IMR-90 (cell line): ENCODE measurements around the gene UBL7. TPM values are rescaled to one million over a fixed set of nuclear protein-coding genes. Genes with fewer than 3 reads are reported as not detected.

Experiments used
- ATAC-seq: fragments of 200-7000 bp; cut with Tn5 transposase; 2 replicates; pipeline ENCODE4 v1.9.1; 2020; ENCODE audit warnings: low read depth, mild to moderate bottlenecking, moderate library complexity
- BruUV-seq: library from RNA; stranded (reverse); fragments of 400-500 nt; replicated peaks from 2 replicates; lab custom pipeline; 2021; lab: Mats Ljungman, UMichigan
- CTCF ChIA-PET: fragments of 300-600 bp; formaldehyde crosslinking; extraction: SDS; loops from one replicate; lab custom pipeline; 2021; ENCODE audit warnings: antibody characterized with exemption; lab: Yijun Ruan, JAX
- POLR2A ChIA-PET: fragments of 300-600 bp; sonication (Branson Sonifier 250); formaldehyde crosslinking; loops from one replicate; lab custom pipeline; 2022; ENCODE audit warnings: antibody characterized with exemption; ENCODE audit not compliant: unreplicated experiment; lab: Charles Lee
- DNase-seq: peaks from one replicate; pipeline ENCODE4 v3.0.0; 2013
- H2AFZ ChIP-seq: replicated peaks from 2 replicates; pipeline ENCODE3; 2013; ENCODE audit warnings: low read length, mild to moderate bottlenecking; ENCODE audit not compliant: poor library complexity
- H2AK5ac ChIP-seq: 2 replicates; pipeline ENCODE4 v1.6.1; 2013; ENCODE audit warnings: low read depth, low read length, inconsistent platforms
- H2AK9ac ChIP-seq: replicated peaks from 2 replicates; pipeline ENCODE3; 2013; ENCODE audit warnings: mild to moderate bottlenecking, low read depth, low read length, moderate library complexity; ENCODE audit not compliant: poor library complexity
- H2BK120ac ChIP-seq: 2 replicates; pipeline ENCODE4 v1.6.1; 2013; ENCODE audit warnings: low read depth, low read length, inconsistent platforms
- H2BK15ac ChIP-seq: 3 replicates; pipeline ENCODE4 v1.6.1; 2013; ENCODE audit warnings: low read depth, low read length, inconsistent platforms
- H2BK20ac ChIP-seq: 2 replicates; pipeline ENCODE4 v1.6.1; 2013; ENCODE audit warnings: low read depth, mild to moderate bottlenecking, inconsistent platforms, low read length, moderate library complexity
- H2BK5ac ChIP-seq: 2 replicates; pipeline ENCODE4 v1.6.1; 2013; ENCODE audit warnings: mild to moderate bottlenecking, low read depth, low read length, inconsistent platforms; ENCODE audit not compliant: poor library complexity, severe bottlenecking
- H3K14ac ChIP-seq: replicated peaks from 2 replicates; pipeline ENCODE4 v1.6.1; 2013; ENCODE audit warnings: low read depth, low read length, inconsistent platforms
- H3K18ac ChIP-seq: 2 replicates; pipeline ENCODE4 v1.6.1; 2013; ENCODE audit warnings: low read depth, low read length, control low read depth
- H3K23ac ChIP-seq: 2 replicates; pipeline ENCODE4 v1.6.1; 2013; ENCODE audit warnings: low read depth, low read length, inconsistent platforms
- H3K27ac ChIP-seq: 2 replicates; pipeline ENCODE4 v1.5.1; 2013; ENCODE audit warnings: mild to moderate bottlenecking, control low read depth, low read length; ENCODE audit not compliant: insufficient read depth
- H3K27me3 ChIP-seq: 2 replicates; pipeline ENCODE4 v1.6.1; 2013; ENCODE audit warnings: low read length; ENCODE audit not compliant: control insufficient read depth, insufficient read depth
- H3K36me3 ChIP-seq: 2 replicates; pipeline ENCODE4 v1.6.1; 2013; ENCODE audit warnings: low read length, mixed read lengths; ENCODE audit not compliant: control insufficient read depth, insufficient read depth
- H3K4ac ChIP-seq: 2 replicates; pipeline ENCODE4 v1.6.1; 2013; ENCODE audit warnings: low read depth, low read length, inconsistent platforms
- H3K4me1 ChIP-seq: 2 replicates; pipeline ENCODE4 v1.6.1; 2013; ENCODE audit warnings: low read length, mixed read lengths; ENCODE audit not compliant: control insufficient read depth, insufficient read depth
- H3K4me2 ChIP-seq: 2 replicates; pipeline ENCODE4 v1.6.1; 2013; ENCODE audit warnings: low read depth, mild to moderate bottlenecking, control low read depth, low read length, moderate library complexity
- H3K4me3 ChIP-seq: 2 replicates; pipeline ENCODE4 v1.5.1; 2013; ENCODE audit warnings: low read depth, mild to moderate bottlenecking, control low read depth, low read length, moderate library complexity; ENCODE audit not compliant: insufficient read depth
- H3K56ac ChIP-seq: 2 replicates; pipeline ENCODE4 v1.6.1; 2013; ENCODE audit warnings: low read length, inconsistent platforms; ENCODE audit not compliant: insufficient read depth; ENCODE audit errors: extremely low read depth
- H3K79me1 ChIP-seq, 2 experiments: 2 replicates each; pipeline ENCODE4 v1.6.1; 2013; ENCODE audit warnings: low read length in 2 of 2, inconsistent platforms in 1 of 2, low read depth in 1 of 2
- H3K9ac ChIP-seq: 2 replicates; pipeline ENCODE4 v1.6.1; 2013; ENCODE audit warnings: low read depth, low read length, control low read depth
- H3K9me1 ChIP-seq: 2 replicates; pipeline ENCODE4 v1.6.1; 2013; ENCODE audit warnings: low read length, inconsistent platforms; ENCODE audit not compliant: insufficient read depth
- H3K9me3 ChIP-seq: 2 replicates; pipeline ENCODE4 v1.6.1; 2013; ENCODE audit warnings: low read length; ENCODE audit not compliant: control insufficient read depth, insufficient read depth
- H4K20me1 ChIP-seq: 2 replicates; pipeline ENCODE4 v1.6.1; 2013; ENCODE audit warnings: low read length, inconsistent platforms; ENCODE audit not compliant: insufficient read depth
- H4K5ac ChIP-seq: 2 replicates; pipeline ENCODE4 v1.6.1; 2013; ENCODE audit warnings: mild to moderate bottlenecking, low read depth, low read length, control low read depth
- H4K8ac ChIP-seq, 2 experiments: 2 replicates each; pipeline ENCODE4 v1.6.1; 2013; ENCODE audit warnings: low read depth in 2 of 2, low read length in 2 of 2, control low read depth in 1 of 2, inconsistent platforms in 1 of 2
- H4K91ac ChIP-seq: 2 replicates; pipeline ENCODE4 v1.6.1; 2013; ENCODE audit warnings: low read depth, low read length, inconsistent platforms; ENCODE audit not compliant: insufficient read depth
- BHLHE40 ChIP-seq: fragments of 150-350 bp; IDR thresholded peaks from 2 replicates; pipeline ENCODE4 v1.6.1; 2016; ENCODE audit warnings: mild to moderate bottlenecking, low read depth, low read length
- CEBPB ChIP-seq: IDR thresholded peaks from 2 replicates; pipeline ENCODE4 v1.6.1; 2012; ENCODE audit warnings: low read depth, low read length, improper control_type of control experiment
- CTCF ChIP-seq: conservative IDR thresholded peaks from 2 replicates; pipeline ENCODE4 v1.5.1; 2012; ENCODE audit warnings: mild to moderate bottlenecking, low read depth, low read length, improper control_type of control experiment
- FOS ChIP-seq: fragments of 150-350 bp; IDR thresholded peaks from 2 replicates; pipeline ENCODE4 v1.6.1; 2016; ENCODE audit warnings: low read depth, low read length
- MAFK ChIP-seq: IDR thresholded peaks from 2 replicates; pipeline ENCODE4 v1.6.1; 2012; ENCODE audit warnings: low read depth, low read length, improper control_type of control experiment
- MAZ ChIP-seq: IDR thresholded peaks from 2 replicates; pipeline ENCODE4 v1.6.1; 2012; ENCODE audit warnings: low read depth, mild to moderate bottlenecking, low read length, improper control_type of control experiment, moderate library complexity, borderline replicate concordance
- MXI1 ChIP-seq: IDR thresholded peaks from 2 replicates; pipeline ENCODE4 v1.6.1; 2012; ENCODE audit warnings: low read depth, mild to moderate bottlenecking, low read length, moderate library complexity, borderline replicate concordance
- NFE2L2 ChIP-seq: fragments of 150-350 bp; IDR thresholded peaks from 2 replicates; pipeline ENCODE4 v1.6.1; 2016; ENCODE audit warnings: low read depth, mild to moderate bottlenecking, low read length
- POLR2A ChIP-seq: IDR thresholded peaks from 2 replicates; pipeline ENCODE4 v1.6.1; 2012; ENCODE audit warnings: mild to moderate bottlenecking, low read depth, low read length
- RAD21 ChIP-seq: IDR thresholded peaks from 2 replicates; pipeline ENCODE4 v1.6.1; 2012; ENCODE audit warnings: low read length, improper control_type of control experiment
- RCOR1 ChIP-seq: IDR thresholded peaks from 2 replicates; pipeline ENCODE4 v1.6.1; 2012; ENCODE audit warnings: mild to moderate bottlenecking, low read length, improper control_type of control experiment; ENCODE audit not compliant: insufficient replicate concordance
- RFX5 ChIP-seq: IDR thresholded peaks from 2 replicates; pipeline ENCODE4 v1.8.0; 2012; ENCODE audit warnings: low read depth, mild to moderate bottlenecking, low read length, moderate library complexity
- SMC3 ChIP-seq: fragments of 150-350 bp; IDR thresholded peaks from 2 replicates; pipeline ENCODE4 v1.6.1; 2016; ENCODE audit warnings: low read depth, mild to moderate bottlenecking, antibody characterized with exemption, low read length, moderate library complexity
- WGBS, 2 experiments: methylation state at CpG; one replicate each; pipeline versions ENCODE4 v1.1.5 to v1.1.7; 2013; ENCODE audit warnings: missing lambda C conversion rate in 2 of 2; ENCODE audit not compliant: insufficient read length in 1 of 2; ENCODE audit errors: extremely low coverage in 2 of 2; 5-methylcytosine and 5-hydroxymethylcytosine counted together
- dilution Hi-C: fragments of 300-500 bp; cut with HindIII; formaldehyde crosslinking; loops from one replicate; pipeline ENCODE4 v1.14.3; 2018; ENCODE audit warnings: low sequenced_read_pairs; ENCODE audit not compliant: unreplicated experiment
- in situ Hi-C: fragments of 300-500 bp; cut with MboI; formaldehyde crosslinking; loops from 3 replicates; pipeline ENCODE4 v1.14.3; 2019; ENCODE audit warnings: low sequenced_read_pairs, inconsistent platforms, mixed read lengths
- intact Hi-C: fragments of 100-400 bp; cut with micrococcal nuclease; formaldehyde crosslinking; loops from 2 replicates; pipeline ENCODE4 v1.10.0; 2022
- polyA plus RNA-seq, 3 experiments: library from polyadenylated mRNA; depleted of rRNA; stranded (reverse); fragments of >200 nt; gene quantifications; 2 replicates each; pipeline ENCODE4 v1.2.3, GENCODE V29; 2012; ENCODE audit warnings: low replicate concordance in 1 of 3
- total RNA-seq: library from RNA; depleted of rRNA; stranded (reverse); fragments of >200 nt; gene quantifications from 2 replicates; pipeline ENCODE4 v1.2.3, GENCODE V29; 2012
- TF ChIP-seq, protein P1 (sequence below): fragments of 150-350 bp; IDR thresholded peaks from 2 replicates; pipeline ENCODE4 v1.6.1; 2016; ENCODE audit warnings: low read depth, mild to moderate bottlenecking, low read length, moderate library complexity, borderline replicate concordance

The UBL7 gene
- total and polyA plus RNA-seq, 2 of the 4 experiments (the other 2 are of a cell fraction): 68.1 to 78.4 TPM

- TF ChIP-seq FOS (no peak), MAFK (no peak)
Observed at GRCh38 chr15:74406992-74407705, 53.8 kb downstream of the UBL7 start (continued).

DNA sequence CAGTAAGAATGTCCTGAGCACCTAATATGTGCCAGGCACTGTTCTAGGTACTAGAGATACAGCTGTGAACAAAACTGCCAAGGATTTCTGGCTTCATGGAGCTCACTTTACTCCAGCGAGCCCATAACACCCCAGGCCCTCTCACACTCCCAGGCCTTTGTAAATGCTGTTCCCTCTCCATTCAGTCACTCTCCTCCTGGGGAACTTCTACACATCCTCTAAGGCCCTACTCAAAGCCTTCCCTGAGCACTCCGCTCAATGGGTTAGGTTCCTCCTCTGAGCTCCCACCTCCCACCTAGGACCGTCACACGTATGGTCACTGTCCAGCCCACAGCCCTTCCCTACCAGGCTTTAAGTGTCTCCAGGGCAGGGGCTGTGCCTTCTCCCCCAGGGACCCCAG lies 54.4 kb downstream of the UBL7 start:
- BruUV-seq: no TSS peak
- H3K9ac ChIP-seq: peak overlapping the region; percentile 68
- no peaks in the 10 kb centered on the region for H3K27me3 ChIP-seq
- in situ Hi-C loops: no loop called here
- peak overlapping the region; percentile 86 for H3K18ac ChIP-seq
- H2AK5ac ChIP-seq: peak overlapping the region; percentile 84
- DNase-seq: no peak
- peak overlapping the region; percentile 94 for H2AFZ ChIP-seq
- peak overlapping the region; percentile 90 to 98 for H4K8ac ChIP-seq
- H2AK9ac ChIP-seq: peak overlapping the region; percentile 85
- peak overlapping the region; percentile 90; the same call in 2 of the 3 replicates for H2BK15ac ChIP-seq
- peak overlapping the region; percentile 98 for H3K4ac ChIP-seq
- intact Hi-C loops: loop anchor here (2.0 kb wide), 2 partner anchors 16 to 28 kb away; no protein-coding TSS in a partner anchor
- H4K5ac ChIP-seq: peak overlapping the region; percentile 80
- dilution Hi-C loops: no loop called here
- WGBS, 2 experiments: 100% methylated on average over 1 of the region's 4 CpGs; no CpG with 5 or more reads in 1 of the 2 experiments
- H3K36me3 ChIP-seq: 0 out of 2 replicates have a peak, but pooled peaks cover 2% of the 10 kb centered on the region
- no peak for ATAC-seq
- H3K56ac ChIP-seq: peak overlapping the region; percentile 76
- peak overlapping the region; percentile 94 for H2BK20ac ChIP-seq
- H3K9me3 ChIP-seq: no peaks in the 10 kb centered on the region
- peak overlapping the region; percentile 96 for H2BK5ac ChIP-seq
- no peak overlapping the region for H3K4me2 ChIP-seq
- H4K91ac ChIP-seq: peak overlapping the region; percentile 99
- peak overlapping the region; percentile 88 for H3K27ac ChIP-seq
- H3K14ac ChIP-seq: peak overlapping the region; percentile 99
- peak overlapping the region; percentile 99 for H2BK120ac ChIP-seq
- peak overlapping the region; percentile 98 for H3K23ac ChIP-seq
- peaks cover 0 to 29% of the 10 kb centered on the region in 2 experiments; a peak in 2 of 4 replicates for H3K79me1 ChIP-seq
- peaks cover 42% of the 10 kb centered on the region for H3K9me1 ChIP-seq
- H3K4me1 ChIP-seq: peaks cover 22% of the 10 kb centered on the region
- ChIA-PET CTCF (no interaction called here), POLR2A (no interaction called here)
- no peak overlapping the region for H3K4me3 ChIP-seq
- no peaks in the 10 kb centered on the region for H4K20me1 ChIP-seq
- TF ChIP-seq SMC3: no peak
- TF ChIP-seq RCOR1: no peak
- TF ChIP-seq CTCF: no peak
- no peak for TF ChIP-seq MAZ
- no peak for TF ChIP-seq RFX5
- no peak for TF ChIP-seq POLR2A
- no peak for TF ChIP-seq BHLHE40
- no peak for TF ChIP-seq FOS
- no peak for TF ChIP-seq MXI1
- TF ChIP-seq NFE2L2: no peak
- no peak for TF ChIP-seq MAFK
- TF ChIP-seq, protein P1, sequence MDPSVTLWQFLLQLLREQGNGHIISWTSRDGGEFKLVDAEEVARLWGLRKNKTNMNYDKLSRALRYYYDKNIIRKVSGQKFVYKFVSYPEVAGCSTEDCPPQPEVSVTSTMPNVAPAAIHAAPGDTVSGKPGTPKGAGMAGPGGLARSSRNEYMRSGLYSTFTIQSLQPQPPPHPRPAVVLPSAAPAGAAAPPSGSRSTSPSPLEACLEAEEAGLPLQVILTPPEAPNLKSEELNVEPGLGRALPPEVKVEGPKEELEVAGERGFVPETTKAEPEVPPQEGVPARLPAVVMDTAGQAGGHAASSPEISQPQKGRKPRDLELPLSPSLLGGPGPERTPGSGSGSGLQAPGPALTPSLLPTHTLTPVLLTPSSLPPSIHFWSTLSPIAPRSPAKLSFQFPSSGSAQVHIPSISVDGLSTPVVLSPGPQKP: no peak
- TF ChIP-seq CEBPB: no peak
- TF ChIP-seq RAD21: no peak
